ENCODE results near the gene UBE2QL1. TPM values are rescaled to one million over a fixed set of nuclear protein-coding genes. Genes with fewer than 3 reads are reported as not detected.
A peak's percentile ranks its signal among the peaks of the same experiment; 100 is the strongest.

UBE2QL1 gene
- total RNA-seq, 1 donor from 2014 or later, result 2.7 TPM

GRCh38 chr5:6446626-6447309 is 1.9 kb upstream of the UBE2QL1 start:
- peaks cover 2% of the 10 kb centered on the region for H3K9me3 Mint-ChIP-seq
- TF ChIP-seq CTCF (conservative IDR thresholded peaks at IDR 0.05), result no peak
- H3K4me3 Mint-ChIP-seq, result peak overlapping the region; percentile 54
- peaks cover 11% of the 10 kb centered on the region for H3K4me1 Mint-ChIP-seq
- no peaks in the 10 kb centered on the region for H3K36me3 Mint-ChIP-seq (ENCODE audit: low read depth)
- peaks cover 68% of the 10 kb centered on the region for H3K27me3 Mint-ChIP-seq (ENCODE audit: low read depth)
- H3K27ac Mint-ChIP-seq (ENCODE audit: unreplicated experiment), result no peak overlapping the region
- DNase-seq (ENCODE audit: low read depth, low spot score), result no peak

GRCh38 chr5:6447384-6448140 is 1.1 kb upstream of the UBE2QL1 start:
- Mint-ChIP-seq H3K4me3 (no peak overlapping the region), H3K9me3 (no peaks in the 10 kb centered on the region), H3K27me3 (ENCODE audit: low read depth) (peaks cover 70% of the 10 kb centered on the region)

GRCh38 chr5:6448141-6448491 is 543 bp upstream of the UBE2QL1 start:
- H3K27me3 Mint-ChIP-seq (ENCODE audit: low read depth), result peaks cover 70% of the 10 kb centered on the region
- no peaks in the 10 kb centered on the region for H3K9me3 Mint-ChIP-seq
- H3K4me1 Mint-ChIP-seq, result peaks cover 11% of the 10 kb centered on the region
- no peaks in the 10 kb centered on the region for H3K36me3 Mint-ChIP-seq (ENCODE audit: low read depth)
- H3K27ac Mint-ChIP-seq (ENCODE audit: unreplicated experiment), result no peak overlapping the region
- DNase-seq (ENCODE audit: low read depth, low spot score), result no peak
- H3K4me3 Mint-ChIP-seq, result no peak overlapping the region
- no peak for TF ChIP-seq CTCF (conservative IDR thresholded peaks at IDR 0.05)

More at GRCh38 chr5:6447384-6448140, 1.1 kb upstream of the UBE2QL1 start:
- Mint-ChIP-seq H3K27ac (ENCODE audit: unreplicated experiment) (no peak overlapping the region), H3K36me3 (ENCODE audit: low read depth) (no peaks in the 10 kb centered on the region), H3K4me1 (peaks cover 11% of the 10 kb centered on the region)
- TF ChIP-seq CTCF (conservative IDR thresholded peaks at IDR 0.05), result no peak
- no peak for DNase-seq (ENCODE audit: low read depth, low spot score)

- peak overlapping the region; percentile 87 for H3K4me3 Mint-ChIP-seq
- TF ChIP-seq CTCF (conservative IDR thresholded peaks at IDR 0.05), result no peak
- no peak for DNase-seq (ENCODE audit: low read depth, low spot score)
- H3K36me3 Mint-ChIP-seq (ENCODE audit: low read depth), result no peaks in the 10 kb centered on the region
- no peak overlapping the region for H3K27ac Mint-ChIP-seq (ENCODE audit: unreplicated experiment)
- H3K9me3 Mint-ChIP-seq, result no peaks in the 10 kb centered on the region
- peaks cover 11% of the 10 kb centered on the region for H3K4me1 Mint-ChIP-seq
- H3K27me3 Mint-ChIP-seq (ENCODE audit: low read depth), result peaks cover 71% of the 10 kb centered on the region
Measured at GRCh38 chr5:6449465-6450158, 953 bp downstream of the UBE2QL1 start.

GRCh38 chr5:6450319-6450833 is 1.7 kb downstream of the UBE2QL1 start:
- DNase-seq (ENCODE audit: low read depth, low spot score), result no peak
- no peak for TF ChIP-seq CTCF (conservative IDR thresholded peaks at IDR 0.05)
- Mint-ChIP-seq H3K27me3 (ENCODE audit: low read depth) (peaks cover 72% of the 10 kb centered on the region), H3K4me3 (peak overlapping the region; percentile 87), H3K36me3 (ENCODE audit: low read depth) (no peaks in the 10 kb centered on the region), H3K4me1 (peaks cover 11% of the 10 kb centered on the region), H3K9me3 (no peaks in the 10 kb centered on the region), H3K27ac (ENCODE audit: unreplicated experiment) (no peak overlapping the region)
